Uterine smooth muscle cell (primary cell): ENCODE measurements around the gene PHYKPL. TPM values are rescaled to one million over a fixed set of nuclear protein-coding genes. Genes with fewer than 3 reads are reported as not detected.

ENCODE experiments used
- total RNA-seq: library from RNA; depleted of rRNA; stranded (reverse); fragments of >200 nt; gene quantifications from 2 replicates; pipeline ENCODE4 v1.2.3, GENCODE V29; 2014

The PHYKPL gene
- 20.0 and 33.0 TPM in 2 replicates for total RNA-seq

GRCh38 chr5:178232124-178232919 is at the start of gene PHYKPL:
Gene PHYKPL (minus strand): TSS chr5:178232802. CDS start chr5:178232550, 252 bp downstream.

GRCh38 chr5:178204182-178204934 is 28.2 kb downstream of the PHYKPL start, which contains the start of gene HNRNPAB:
Gene HNRNPAB (plus strand): TSS chr5:178204533. CDS start chr5:178204838, 305 bp downstream.

GRCh38 chr5:178187014-178187413 is 45.6 kb downstream of the PHYKPL start, which contains the start of gene GMCL2:
Gene GMCL2 (minus strand): TSS chr5:178187371. CDS start chr5:178187299, 72 bp downstream.

Other genes with a start within 250 kb of the PHYKPL start
- gene PROP1, start 236.6 kb downstream of the PHYKPL start, total RNA-seq = not detected in 2 replicates
- 0.89 and 1.1 TPM in 2 replicates for gene N4BP3, start 119.3 kb downstream of the PHYKPL start, total RNA-seq
- gene RMND5B, start 101.8 kb downstream of the PHYKPL start, total RNA-seq = 29.2 and 32.9 TPM in 2 replicates
- 151 and 200 TPM in 2 replicates for gene NHP2, start 78.9 kb downstream of the PHYKPL start, total RNA-seq
- not detected in 2 replicates for gene GMCL2, start 45.4 kb downstream of the PHYKPL start, total RNA-seq
- gene HNRNPAB, start 28.3 kb downstream of the PHYKPL start, total RNA-seq = 43.0 and 74.5 TPM in 2 replicates